ENCODE measurements around the gene MIA. TPM values are rescaled to one million over a fixed set of nuclear protein-coding genes. Genes with fewer than 3 reads are reported as not detected.

Gene MIA
- total RNA-seq, 1 donor from 2014 or later = not detected

- Histone ChIP-seq H3K27ac (no peak overlapping the region), H3K4me3 (no peak overlapping the region), H3K9ac (no peak overlapping the region), H3K4me1 (peaks cover 36% of the 10 kb centered on the region), H3K4me2 (no peak overlapping the region), H3F3A (ENCODE audit: low read depth) (peaks cover 27% of the 10 kb centered on the region), H4K20me1 (ENCODE audit: low read depth) (peaks cover 98% of the 10 kb centered on the region), H2AFZ (replicated peaks) (no peak overlapping the region), H3K36me3 (no peaks in the 10 kb centered on the region), H3K79me2 (ENCODE audit: low read depth) (peaks cover 80% of the 10 kb centered on the region), H3K9me3 (ENCODE audit: low read depth) (no peaks in the 10 kb centered on the region), H3K27me3 (no peaks in the 10 kb centered on the region)
- no peaks in the 10 kb centered on the region for H3K9me3 Mint-ChIP-seq
- peaks cover 70% of the 10 kb centered on the region for H3K4me1 Mint-ChIP-seq
- no peak for DNase-seq (ENCODE audit: low spot score)
- TF ChIP-seq EZH2 (IDR thresholded peaks at IDR 0.05) (no peak), EZH2phosphoT487 (IDR thresholded peaks at IDR 0.05) (no peak), CTCF (IDR thresholded peaks at IDR 0.05) (peak; percentile 10)
- peaks cover 5% of the 10 kb centered on the region for H3K27me3 Mint-ChIP-seq (ENCODE audit: insufficient read depth, low read depth)
- H3K27ac Mint-ChIP-seq = peak overlapping the region; percentile 32
- peak overlapping the region; percentile 76 for H3K4me3 Mint-ChIP-seq
- peaks cover 18% of the 10 kb centered on the region for H3K36me3 Mint-ChIP-seq
These were observed 29.5 kb downstream of the MIA start for GRCh38 chr19:40804783-40805242.

GRCh38 chr19:40805258-40805868, 30.0 kb downstream of the MIA start:
- no peaks in the 10 kb centered on the region for H3K9me3 ChIP-seq (ENCODE audit: low read depth)
- no peak overlapping the region for H2AFZ ChIP-seq (replicated peaks)
- Mint-ChIP-seq H3K27me3 (ENCODE audit: insufficient read depth, low read depth) (peaks cover 7% of the 10 kb centered on the region), H3K27ac (no peak overlapping the region), H3K36me3 (peaks cover 18% of the 10 kb centered on the region), H3K4me3 (peak overlapping the region; percentile 76), H3K4me1 (peaks cover 71% of the 10 kb centered on the region), H3K9me3 (no peaks in the 10 kb centered on the region)
- H3K4me2 ChIP-seq = no peak overlapping the region
- no peak overlapping the region for H3K9ac ChIP-seq
- no peaks in the 10 kb centered on the region for H3K27me3 ChIP-seq
- TF ChIP-seq EZH2phosphoT487 (IDR thresholded peaks at IDR 0.05) = no peak
- peaks cover 38% of the 10 kb centered on the region for H3K4me1 ChIP-seq
- no peak overlapping the region for H3K4me3 ChIP-seq
- no peak for DNase-seq (ENCODE audit: low spot score)
- H3K79me2 ChIP-seq (ENCODE audit: low read depth) = peaks cover 75% of the 10 kb centered on the region
- H3K27ac ChIP-seq = no peak overlapping the region
- H4K20me1 ChIP-seq (ENCODE audit: low read depth) = peaks cover 98% of the 10 kb centered on the region
- no peaks in the 10 kb centered on the region for H3K36me3 ChIP-seq
- peaks cover 32% of the 10 kb centered on the region for H3F3A ChIP-seq (ENCODE audit: low read depth)

GRCh38 chr19:40806423-40807146, 31.3 kb downstream of the MIA start:
- Histone ChIP-seq H3K9me3 (ENCODE audit: low read depth) (no peaks in the 10 kb centered on the region), H3K79me2 (ENCODE audit: low read depth) (peaks cover 63% of the 10 kb centered on the region), H3K27ac (peak overlapping the region; percentile 61), H3K9ac (no peak overlapping the region), H2AFZ (replicated peaks) (no peak overlapping the region), H3F3A (ENCODE audit: low read depth) (peaks cover 41% of the 10 kb centered on the region), H3K4me3 (peak overlapping the region; percentile 33), H3K27me3 (peaks cover 2% of the 10 kb centered on the region), H3K36me3 (no peaks in the 10 kb centered on the region), H3K4me1 (peaks cover 27% of the 10 kb centered on the region), H3K4me2 (peak overlapping the region; percentile 80), H4K20me1 (ENCODE audit: low read depth) (peaks cover 86% of the 10 kb centered on the region)
- no peak for TF ChIP-seq EZH2 (IDR thresholded peaks at IDR 0.05)
- peak; percentile 93 for TF ChIP-seq CTCF (IDR thresholded peaks at IDR 0.05)
- no peak for TF ChIP-seq EZH2phosphoT487 (IDR thresholded peaks at IDR 0.05)
- peak overlapping the region; percentile 51 for H3K27ac Mint-ChIP-seq
- peaks cover 14% of the 10 kb centered on the region for H3K27me3 Mint-ChIP-seq (ENCODE audit: insufficient read depth, low read depth)
- DNase-seq (ENCODE audit: low spot score) = peak; percentile 97
- no peaks in the 10 kb centered on the region for H3K9me3 Mint-ChIP-seq
- peaks cover 70% of the 10 kb centered on the region for H3K4me1 Mint-ChIP-seq
- H3K4me3 Mint-ChIP-seq = peak overlapping the region; percentile 81
- H3K36me3 Mint-ChIP-seq = peaks cover 18% of the 10 kb centered on the region

Data from neural progenitor cell (in vitro differentiated cells).